SH-SY5Y (cell line): ENCODE measurements around the gene MRGPRX4.

Experiments used
- GATA2 ChIP-seq: IDR thresholded peaks from 2 replicates; pipeline ENCODE4 v1.6.1; 2011; ENCODE audit warnings: mild to moderate bottlenecking, low read depth, low read length
- GATA3 ChIP-seq: IDR thresholded peaks from 2 replicates; pipeline ENCODE4 v1.6.1; 2011; ENCODE audit warnings: low read depth, mild to moderate bottlenecking, low read length, moderate library complexity

GRCh38 chr11:18191376-18191775, 18.7 kb downstream of the MRGPRX4 start:
- TF ChIP-seq GATA2 (no peak), GATA3 (no peak)
